HG03575 (cell line): ENCODE measurements around the gene CORO6.

Experiments used
- ATAC-seq: cut with Tn5 transposase; IDR thresholded peaks from one replicate; pipeline ENCODE4 v1.9.1; 2021; ENCODE audit not compliant: unreplicated experiment, insufficient number of reproducible peaks, low FRiP score; ENCODE audit errors: extremely low read depth

Gene CORO6

DNA sequence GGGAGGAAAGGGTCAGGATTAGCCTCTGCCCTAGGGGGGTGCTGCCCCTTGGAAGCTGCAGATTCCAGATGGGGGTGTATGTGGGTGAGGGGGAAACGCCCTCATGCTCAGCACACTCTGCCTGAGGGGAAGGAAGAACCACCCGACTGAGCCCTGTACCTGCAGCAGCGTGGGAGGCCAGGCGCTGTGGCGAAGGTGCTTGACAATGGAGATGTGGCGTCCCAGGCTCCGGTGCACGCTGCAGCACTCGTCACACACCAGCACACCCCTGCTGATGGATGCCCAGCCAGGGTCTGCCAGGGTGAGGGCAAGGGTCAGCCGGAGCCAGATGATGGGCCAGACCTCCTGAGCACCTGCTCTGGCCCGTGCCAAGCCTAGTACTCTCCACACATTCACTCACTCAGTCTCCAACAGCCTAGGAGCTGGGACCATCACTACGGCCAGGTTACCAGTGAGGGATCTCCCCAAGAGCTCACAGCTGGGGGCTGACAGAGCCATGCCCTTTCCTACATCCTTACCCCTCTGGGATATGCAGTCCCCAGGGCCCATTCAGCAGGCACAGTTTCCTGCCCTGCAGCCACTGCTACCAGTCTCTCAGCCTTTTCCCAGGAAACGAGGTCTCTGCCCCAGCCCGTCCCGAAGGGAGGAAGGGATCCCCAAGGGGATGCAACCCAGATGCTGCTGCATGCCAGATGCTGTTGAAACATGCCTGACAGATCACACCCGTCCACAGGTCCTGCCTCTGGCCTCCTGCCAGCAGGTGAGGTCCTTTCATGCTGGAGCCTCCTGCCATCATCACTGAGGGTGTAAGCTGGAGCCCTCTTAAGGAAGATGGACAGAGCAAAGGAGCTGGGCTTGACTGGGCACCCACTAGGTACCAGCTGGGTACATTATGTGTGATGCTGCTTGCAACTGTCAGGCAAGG lies 39.1 kb downstream of the CORO6 start:
- ATAC-seq, result no peak

DNA sequence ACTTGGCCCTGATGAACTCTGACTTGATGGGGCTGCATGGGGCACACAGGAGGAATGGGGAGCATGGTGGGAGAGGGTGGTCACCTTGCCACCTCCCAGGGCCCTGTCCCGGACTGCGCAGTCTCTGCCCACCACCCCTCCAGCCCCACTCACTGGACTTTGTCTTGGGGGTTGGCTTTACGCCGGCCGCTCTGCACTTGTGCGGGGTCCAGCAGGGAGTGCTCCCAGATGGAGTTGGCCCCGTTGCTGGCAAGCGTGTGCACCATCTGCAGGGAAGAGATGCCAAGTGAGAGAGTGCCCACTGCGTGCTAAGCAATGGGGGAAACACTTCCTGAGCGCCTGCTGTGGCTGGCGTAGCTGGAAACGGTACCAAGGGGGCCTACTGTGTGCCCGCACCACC lies 39.9 kb downstream of the CORO6 start:
- no peak for ATAC-seq

DNA sequence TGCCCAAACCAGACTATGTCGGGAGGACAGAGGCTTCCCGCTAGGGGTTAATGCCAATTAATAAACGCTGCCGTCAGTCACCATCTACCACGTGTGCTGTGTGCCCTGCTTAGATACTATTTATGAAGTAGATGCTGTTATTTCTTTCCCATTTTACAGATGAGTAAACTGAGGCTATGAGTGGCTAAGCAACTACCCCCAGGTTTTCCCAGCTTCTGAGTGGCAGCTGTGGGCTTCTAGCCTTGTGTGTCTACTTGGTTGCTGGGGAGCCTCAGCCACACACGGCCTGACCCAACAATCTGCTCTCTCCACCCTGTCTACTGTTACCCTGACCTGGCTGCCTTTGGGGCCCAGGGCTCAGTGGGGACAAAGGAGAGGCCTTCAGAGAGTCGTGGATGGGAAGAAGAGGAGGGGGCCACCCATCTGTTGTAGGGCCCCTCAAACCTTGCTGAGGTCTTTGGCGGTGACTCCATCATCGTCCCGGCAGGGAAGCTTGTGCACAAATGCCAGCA lies 40.4 kb downstream of the CORO6 start:
- no peak for ATAC-seq

DNA sequence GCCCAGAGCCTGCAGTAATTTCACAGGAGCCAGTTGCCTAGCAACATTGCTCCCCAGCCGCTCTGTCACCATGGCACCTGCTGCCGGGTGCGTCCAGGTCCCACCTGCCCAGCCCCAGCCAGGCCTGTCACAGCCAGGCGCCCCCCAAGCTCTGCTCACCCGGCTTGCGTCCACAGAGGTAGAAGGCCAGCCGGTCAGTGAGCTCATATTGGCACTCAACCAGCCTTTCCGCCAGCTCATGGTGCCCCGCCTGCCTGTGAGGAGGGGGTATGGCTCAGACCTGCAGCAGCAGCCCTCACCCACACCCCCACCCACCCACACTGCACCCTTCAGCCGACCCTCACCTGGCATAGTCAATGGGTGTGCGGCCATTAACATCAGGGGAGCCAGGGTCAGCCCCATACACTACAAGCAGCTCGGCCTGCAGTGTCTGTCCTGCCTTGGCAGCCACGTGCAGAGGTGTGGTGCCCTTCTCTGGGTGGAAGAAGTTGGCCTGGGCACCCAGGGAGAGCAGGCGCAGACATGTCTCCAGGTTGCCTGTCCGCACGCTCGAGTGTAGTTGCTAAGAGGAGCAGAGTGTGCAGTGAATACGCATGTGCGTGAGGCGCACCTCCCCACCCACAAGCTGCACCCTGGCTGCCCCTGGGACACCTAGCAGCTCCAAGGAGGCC lies 41.0 kb downstream of the CORO6 start:
- no peak for ATAC-seq

DNA sequence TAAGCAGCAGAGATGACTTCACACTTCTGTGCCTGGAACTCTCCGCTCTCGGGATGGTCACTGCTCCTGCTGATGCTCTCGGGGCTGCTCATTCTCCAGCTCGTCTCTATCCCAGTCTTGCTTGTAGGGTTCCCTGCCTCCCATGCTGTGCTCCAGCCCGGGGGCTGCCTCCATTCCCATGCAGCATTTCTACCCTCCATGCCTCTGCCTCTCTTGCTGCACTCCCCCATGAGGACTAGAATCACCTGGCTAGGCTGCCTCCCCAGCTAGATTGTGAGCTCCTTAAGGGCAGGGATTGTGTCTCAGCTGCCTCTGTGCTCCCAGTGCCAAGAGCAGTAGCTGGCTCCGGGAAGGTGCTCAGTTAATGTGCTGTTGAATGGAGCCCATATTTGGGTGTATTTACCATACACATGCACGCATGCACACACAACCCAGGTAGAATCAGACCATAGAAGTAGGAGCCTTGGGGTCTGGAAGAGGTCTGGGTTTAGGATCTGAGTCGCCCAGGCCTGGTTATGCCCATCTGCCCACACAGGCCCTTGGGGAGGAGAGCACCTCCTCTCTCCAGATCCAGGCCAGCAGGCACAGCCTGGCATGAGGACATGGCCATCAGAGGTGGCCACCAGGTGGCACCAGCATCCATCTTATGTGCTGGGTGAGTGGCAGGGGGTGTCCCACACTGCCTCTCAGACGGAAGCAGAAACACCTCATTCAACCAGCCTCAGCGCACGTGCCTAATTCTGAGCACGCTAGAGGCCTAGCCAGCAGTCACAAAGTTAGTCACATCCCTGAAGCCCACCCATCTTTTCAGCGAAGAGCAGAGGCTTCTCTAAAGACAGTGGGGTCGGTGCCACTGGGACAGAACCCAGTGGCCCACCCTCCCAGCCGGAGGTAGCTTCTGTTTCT lies 42.6 kb downstream of the CORO6 start:
- ATAC-seq, result no peak

DNA sequence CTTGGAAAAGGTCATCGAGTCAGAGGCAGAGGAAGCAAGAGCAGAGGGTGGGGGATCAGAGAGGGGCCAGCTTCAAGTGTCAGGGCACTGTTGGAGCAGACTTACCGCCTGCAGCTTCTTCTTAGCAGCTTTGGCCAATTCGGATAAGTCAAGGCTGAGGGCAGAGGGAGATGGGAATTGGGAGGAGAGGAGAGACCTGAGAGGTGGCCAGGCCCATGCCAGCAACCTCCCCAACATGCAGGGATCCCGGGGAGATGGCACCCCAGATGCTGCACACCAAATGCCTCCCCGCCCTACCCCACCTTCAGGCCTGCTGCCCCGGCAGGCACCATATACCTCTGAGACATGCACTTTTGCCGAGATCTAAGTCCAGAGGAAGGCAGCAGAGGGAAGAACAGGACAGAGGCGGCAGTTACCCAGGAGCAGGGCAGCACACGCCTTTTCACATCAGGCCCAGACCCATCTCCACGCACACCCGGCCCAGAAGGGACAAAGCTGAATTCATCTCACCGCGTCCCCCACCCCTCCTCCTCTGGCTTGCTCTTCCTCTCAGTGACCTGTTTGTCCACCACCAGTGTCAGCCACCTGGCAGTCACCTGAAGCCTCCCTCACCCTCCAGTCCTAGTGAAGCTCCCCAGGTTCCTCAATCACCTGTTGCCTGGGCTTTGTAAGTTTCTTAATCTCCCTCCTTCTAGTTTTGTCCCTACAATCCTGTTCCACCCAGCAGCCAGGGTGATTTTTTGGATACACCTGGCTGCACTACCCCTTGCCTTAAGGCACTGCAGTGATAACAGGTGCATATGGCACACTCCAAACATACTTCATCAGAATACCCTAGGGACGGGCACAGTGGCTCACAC lies 43.9 kb downstream of the CORO6 start:
- no peak for ATAC-seq

DNA sequence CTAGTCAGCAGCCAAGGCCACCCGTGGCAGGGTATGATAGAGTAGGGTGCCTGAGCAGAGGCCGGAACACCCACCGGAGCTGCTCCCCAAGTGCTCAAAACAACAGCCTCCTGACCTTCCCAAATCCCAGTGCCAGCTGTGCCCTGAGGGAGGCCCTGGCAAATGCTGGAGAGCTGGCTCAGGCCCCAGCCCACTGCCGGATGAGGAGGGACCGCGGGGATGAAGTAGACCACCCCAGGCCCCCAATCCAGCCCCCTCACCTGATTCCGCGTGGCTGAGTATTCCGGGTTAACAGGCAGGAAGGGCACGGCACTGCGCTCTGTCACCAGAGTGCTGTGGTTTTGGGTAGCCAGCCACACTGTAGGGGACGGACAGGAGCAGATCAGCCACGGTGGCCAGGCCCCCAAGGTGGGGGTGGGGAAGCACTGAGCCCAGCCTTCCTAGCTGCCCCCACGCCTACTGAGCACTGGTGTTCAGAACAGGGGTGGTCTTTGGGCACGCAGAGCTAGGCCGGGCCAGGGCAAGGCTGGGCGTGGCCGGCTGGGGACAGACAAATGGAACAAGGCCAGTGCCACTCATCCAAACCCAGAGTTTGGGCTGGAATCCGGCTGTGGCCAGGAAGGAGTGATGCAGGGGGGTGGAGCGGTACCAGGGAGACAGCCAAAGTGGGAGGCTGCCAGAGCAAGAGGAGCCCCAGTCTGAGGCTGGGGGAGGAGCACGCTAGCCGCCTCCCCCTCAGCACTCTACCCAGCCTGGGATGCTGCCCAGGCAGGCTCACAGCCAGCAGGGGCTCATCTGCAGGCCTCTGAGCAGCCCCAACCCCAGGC lies 45.1 kb downstream of the CORO6 start:
- no peak for ATAC-seq

DNA sequence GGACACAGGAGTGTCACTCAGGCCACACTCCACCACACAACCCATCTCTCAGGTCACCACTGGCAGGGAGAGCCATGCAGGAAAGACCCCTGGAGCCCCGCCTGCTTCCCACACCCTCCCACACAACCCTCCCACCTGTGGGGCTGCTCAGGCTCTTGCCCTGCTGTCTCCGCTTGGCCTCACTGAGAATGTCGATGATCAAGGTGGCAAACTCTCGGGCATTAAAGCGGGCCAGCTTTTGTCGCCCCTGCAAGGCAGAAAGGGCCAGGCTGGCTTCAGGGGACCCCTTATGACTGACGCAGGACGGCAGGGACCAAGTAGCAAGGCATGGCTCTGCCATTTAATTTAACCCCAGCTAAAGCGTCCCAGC lies 45.7 kb downstream of the CORO6 start:
- no peak for ATAC-seq

DNA sequence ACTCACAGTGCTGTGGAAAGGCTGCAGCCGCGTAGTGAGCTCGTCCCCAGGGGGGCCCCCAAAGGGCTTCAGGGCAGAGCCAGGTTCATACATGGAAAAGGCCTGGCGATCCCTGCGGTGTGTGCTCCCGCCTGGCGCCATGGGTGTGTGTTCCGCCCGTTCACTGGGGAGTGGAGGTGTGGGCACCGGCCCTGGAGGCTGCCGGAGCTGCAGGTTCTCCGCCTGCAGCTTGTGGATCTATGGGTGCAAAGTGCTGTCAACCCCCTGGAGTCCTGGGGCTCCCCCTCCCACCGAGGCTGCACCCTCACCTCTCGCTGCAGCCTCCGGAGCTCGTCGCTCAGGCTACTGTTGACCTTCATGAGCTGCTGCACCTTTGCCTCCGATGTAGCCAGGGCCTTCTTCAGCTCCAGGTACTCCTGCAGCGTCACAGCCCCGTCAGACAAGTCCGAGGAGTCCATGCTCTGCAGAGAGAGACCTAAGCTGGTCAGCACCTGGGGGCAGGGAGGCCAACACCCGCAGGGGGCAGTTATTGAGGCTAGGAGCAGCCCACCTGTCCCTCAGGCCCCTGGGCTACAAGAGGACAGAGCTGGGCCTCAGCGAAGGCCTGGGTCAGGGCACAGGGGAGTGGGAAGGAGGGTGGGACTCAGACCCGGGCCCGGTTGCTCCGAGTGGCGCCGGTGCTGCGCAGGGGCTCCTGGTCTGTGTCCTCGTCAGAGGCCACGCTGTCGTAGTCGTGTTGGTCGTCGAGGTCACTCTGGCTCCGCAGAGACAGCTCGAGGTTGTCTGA lies 46.3 kb downstream of the CORO6 start:
- ATAC-seq, result no peak

DNA sequence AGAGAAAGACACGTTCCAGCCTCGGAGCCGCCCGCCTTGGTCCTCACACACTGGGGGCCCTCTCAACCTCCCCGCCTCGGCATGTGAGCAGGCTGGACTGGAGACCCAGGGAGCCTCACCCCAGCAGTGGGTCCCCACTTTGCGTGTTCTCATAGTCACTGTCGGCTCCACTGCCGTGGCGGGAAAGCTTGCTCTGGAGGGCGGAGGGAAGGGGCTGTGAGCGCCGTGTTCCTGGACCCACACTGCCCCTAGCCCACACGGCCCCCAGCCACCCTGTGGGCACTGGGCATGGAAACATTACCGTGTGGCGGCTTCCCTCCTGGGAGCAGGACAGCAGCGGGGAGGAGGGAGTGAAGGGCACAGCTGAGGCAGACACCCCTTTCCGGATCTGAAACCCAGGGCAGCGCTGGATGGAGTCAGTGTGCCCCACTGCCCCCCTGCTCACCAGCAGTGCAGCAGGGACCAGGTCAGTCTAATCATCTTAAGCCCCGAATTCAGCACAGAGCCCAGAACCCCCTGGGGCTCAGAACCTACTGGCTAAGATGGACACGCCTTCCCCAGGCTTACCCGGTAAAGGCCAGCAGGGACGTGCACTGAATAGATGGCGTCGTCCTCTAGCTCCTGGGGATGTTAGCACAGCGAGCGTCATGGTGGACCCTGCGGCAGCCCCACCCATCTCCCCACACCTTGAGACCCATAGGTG lies 47.0 kb downstream of the CORO6 start:
- ATAC-seq, result no peak

DNA sequence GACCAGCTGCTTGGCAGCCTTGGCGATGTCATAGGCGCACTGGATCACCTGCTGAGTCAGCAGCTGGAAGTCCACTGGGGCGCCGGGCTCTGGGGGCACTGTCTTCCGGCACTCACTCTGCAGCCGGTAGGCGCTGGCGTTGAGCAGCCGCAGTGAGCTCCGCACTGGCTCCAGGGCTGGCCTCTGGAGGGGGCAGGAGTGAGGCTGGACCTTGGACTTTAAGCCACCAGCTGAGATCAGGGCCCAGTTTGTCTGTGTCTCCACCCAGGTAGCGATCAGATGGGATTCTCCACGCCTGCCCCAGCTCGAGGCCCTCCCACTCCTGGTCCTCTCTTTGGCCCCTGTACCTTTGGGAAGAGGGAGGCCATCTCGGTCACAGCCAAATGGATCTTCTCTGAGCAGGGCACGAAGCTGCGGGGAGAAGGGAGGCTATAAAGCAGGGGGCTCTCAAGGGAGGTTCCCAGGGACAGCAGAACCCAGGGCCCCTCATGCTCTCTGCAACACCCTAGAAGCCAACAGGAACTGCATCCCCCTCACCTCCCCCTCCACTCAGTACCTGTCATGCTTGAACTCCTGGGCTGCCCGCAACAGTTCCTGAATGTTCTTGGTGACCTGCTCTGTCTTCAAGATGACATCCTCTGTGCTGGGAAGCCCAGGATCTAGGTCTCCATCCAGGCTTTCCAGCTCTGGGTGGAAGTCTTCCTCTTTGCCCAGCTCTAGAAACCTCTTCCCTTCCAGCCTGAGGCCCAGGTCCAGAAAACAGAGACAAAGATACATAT lies 47.8 kb downstream of the CORO6 start:
- ATAC-seq, result no peak

DNA sequence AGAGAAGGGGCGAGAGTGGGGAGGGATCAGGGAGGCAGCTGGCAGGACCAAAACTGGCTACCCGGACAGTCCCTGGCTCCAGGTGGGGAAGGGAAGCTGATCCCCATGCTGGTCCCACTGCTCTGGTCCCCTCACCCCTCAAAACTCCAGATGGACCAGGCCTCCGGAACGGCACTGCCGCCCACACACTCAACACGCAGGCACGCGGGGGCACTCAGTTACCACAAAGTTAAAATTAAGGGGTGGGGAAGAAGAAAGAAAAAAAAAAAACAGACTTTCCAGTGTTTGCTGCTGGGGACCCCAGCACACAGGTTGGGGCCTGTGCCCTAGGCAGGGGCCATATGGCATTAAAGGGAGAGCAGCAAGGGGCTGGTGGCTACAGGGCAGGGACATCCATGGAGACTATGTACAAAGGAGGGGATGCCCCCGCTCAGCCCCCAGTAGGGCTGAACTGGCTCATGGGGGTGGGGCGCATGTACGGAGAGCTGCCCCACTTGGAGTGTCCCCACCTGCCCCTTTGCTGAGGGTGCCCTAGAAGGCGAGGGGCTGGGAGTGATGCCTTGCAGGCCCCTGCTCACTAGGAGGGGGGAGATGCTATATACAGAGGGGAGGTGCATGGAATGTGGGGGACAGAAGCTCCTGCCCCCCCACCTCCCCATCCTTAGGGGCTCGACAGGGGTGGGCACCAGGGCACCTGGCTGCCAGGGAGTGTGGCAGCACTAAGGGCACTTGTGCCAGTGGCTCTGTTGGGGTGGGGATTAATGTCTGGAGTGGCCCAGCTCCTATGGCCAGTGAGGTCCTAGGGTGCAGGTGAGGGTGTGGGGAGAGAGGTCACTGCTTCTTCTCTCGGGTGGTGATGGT lies 48.6 kb downstream of the CORO6 start:
- ATAC-seq, result no peak

DNA sequence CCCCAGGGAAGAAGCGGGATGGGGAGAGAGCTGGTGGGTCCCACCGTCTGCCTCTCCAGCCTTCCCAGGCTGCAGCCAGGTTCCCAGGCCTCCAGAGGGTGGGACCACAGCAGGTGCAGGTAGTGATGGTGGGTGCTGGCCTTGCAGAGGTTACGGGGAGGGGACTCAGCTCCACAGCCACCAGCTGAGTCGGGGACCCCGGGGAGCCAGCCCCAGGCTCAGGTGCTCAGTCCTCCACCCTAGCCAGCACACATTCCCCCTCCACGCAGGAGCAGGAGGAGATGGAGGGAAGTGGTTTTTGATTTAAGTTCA lies 49.2 kb downstream of the CORO6 start:
- no peak for ATAC-seq

DNA sequence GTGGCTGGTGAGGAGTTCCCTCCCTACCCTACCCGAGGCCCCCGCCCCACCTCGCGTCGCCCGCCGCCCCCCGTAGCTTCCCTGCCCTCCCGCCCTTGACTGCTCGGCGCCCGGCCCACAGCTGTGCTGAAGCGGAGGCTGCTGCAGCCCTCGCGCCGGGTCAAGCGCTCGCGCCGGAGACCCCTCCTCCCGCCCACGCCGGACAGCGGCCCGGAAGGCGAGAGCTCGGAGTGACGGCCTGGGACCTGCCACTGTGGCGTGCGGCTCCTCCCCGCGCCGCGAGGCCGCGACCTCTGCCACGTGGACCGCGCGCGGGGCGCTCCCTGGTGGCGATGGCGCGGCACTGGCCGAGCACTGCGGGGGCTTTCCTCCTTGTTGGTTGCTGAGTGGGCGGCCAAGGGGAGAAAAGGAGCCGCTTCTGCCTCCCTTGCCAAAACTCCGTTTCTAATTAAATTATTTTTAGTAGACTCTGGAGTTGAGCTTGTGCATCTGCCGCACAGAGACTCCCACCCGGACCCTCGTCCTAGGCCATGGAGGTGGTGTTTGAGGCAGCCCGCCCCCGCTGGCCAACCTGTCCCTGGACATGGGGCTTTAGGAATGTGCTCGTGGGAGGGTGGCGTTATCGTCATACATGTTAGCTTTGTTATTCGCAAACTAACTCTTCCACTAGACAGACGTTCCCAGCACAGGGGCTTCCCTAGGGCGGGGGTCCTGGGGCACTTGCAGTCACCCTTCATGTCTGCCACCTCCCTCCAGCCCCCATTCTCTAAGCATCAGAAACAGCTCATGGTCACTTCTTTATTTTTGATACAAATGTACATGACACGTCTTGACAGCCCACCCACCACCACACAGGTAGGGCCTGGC lies 49.8 kb downstream of the CORO6 start:
- ATAC-seq, result no peak
